GM12865 (cell line): ENCODE measurements around the gene HOGA1.

Experiments used
- DNase-seq: peaks from one replicate; pipeline ENCODE4 v3.0.0; 2010; ENCODE audit warnings: low read depth
- H3K4me3 ChIP-seq: 2 replicates; pipeline ENCODE4 v1.5.1; 2011; ENCODE audit warnings: mild to moderate bottlenecking, low read depth, low read length, control low read depth
- CTCF ChIP-seq: IDR thresholded peaks from 2 replicates; pipeline ENCODE4 v1.5.1; 2011; ENCODE audit warnings: low read length, control low read depth, low read depth, inconsistent platforms; ENCODE audit not compliant: insufficient read depth; ENCODE audit errors: missing control alignments

HOGA1 gene

GRCh38 chr10:97584060-97584797 is at the start of gene HOGA1:
Gene HOGA1 (plus strand): TSS chr10:97584389. CDS start chr10:97584704, 315 bp downstream.
- TF ChIP-seq CTCF: no peak
- peak; percentile 38 for DNase-seq
- no peak within 1 kb of the TSS for H3K4me3 ChIP-seq

- TF ChIP-seq CTCF: peak; percentile 78
- peak; percentile 64 for DNase-seq
Measured at GRCh38 chr10:97534746-97535367, 49.3 kb upstream of the HOGA1 start.

GRCh38 chr10:97537186-97537869 is 46.9 kb upstream of the HOGA1 start:
- no peak for TF ChIP-seq CTCF
- H3K4me3 ChIP-seq: no peak overlapping the region
- DNase-seq: no peak

More at GRCh38 chr10:97534746-97535367, 49.3 kb upstream of the HOGA1 start:
- no peak overlapping the region for H3K4me3 ChIP-seq

GRCh38 chr10:97538411-97538810 is 45.8 kb upstream of the HOGA1 start:
- no peak for DNase-seq
- no peak for TF ChIP-seq CTCF
- H3K4me3 ChIP-seq: no peak overlapping the region

- DNase-seq: no peak
- no peak overlapping the region for H3K4me3 ChIP-seq
- TF ChIP-seq CTCF: no peak
Measured at GRCh38 chr10:97538839-97539238, 45.4 kb upstream of the HOGA1 start.

- no peak for DNase-seq
- no peak overlapping the region for H3K4me3 ChIP-seq
- no peak for TF ChIP-seq CTCF
Measured at GRCh38 chr10:97539523-97540200, 44.5 kb upstream of the HOGA1 start.
